H1 (cell line): ENCODE data around the gene TCF4. TPM values are rescaled to one million over a fixed set of nuclear protein-coding genes. Genes with fewer than 3 reads are reported as not detected.

Experiments used
- CTCF ChIA-PET: fragments of 300-600 bp; sonication (Branson Sonifier 250); formaldehyde crosslinking; loops from one replicate; lab custom pipeline; 2021; ENCODE audit not compliant: partially characterized antibody; lab: Charles Lee
- POLR2A ChIA-PET: fragments of 300-600 bp; sonication (Branson Sonifier 250); formaldehyde crosslinking; loops from one replicate; lab custom pipeline; 2021; ENCODE audit warnings: inconsistent platforms; ENCODE audit not compliant: partially characterized antibody; lab: Charles Lee
- DNase-seq, 2 experiments: peaks; one replicate each; pipeline versions ENCODE4 v3.0.0 to v3.0.0-alpha.2; 2010 to 2022; ENCODE audit warnings: low spot score in 2 of 2, low read depth in 1 of 2, mixed read lengths in 1 of 2
- FAIRE-seq: peaks from 2 replicates; lab custom pipeline; 2011; peaks lifted over from hg19 to GRCh38; lab: Jason Lieb, UNC
- H2AFZ ChIP-seq: 2 replicates; pipeline ENCODE4 v1.8.1; 2012; ENCODE audit warnings: low read length, inconsistent platforms
- H2AK5ac ChIP-seq: 2 replicates; pipeline ENCODE4 v1.6.1; 2013; ENCODE audit warnings: low read depth, low read length
- H2BK120ac ChIP-seq: replicated peaks from 2 replicates; pipeline ENCODE3; 2013; ENCODE audit warnings: low read depth, low read length, inconsistent platforms
- H2BK12ac ChIP-seq: 2 replicates; pipeline ENCODE4 v1.6.1; 2013; ENCODE audit warnings: low read depth, low read length
- H2BK15ac ChIP-seq: 2 replicates; pipeline ENCODE4 v1.6.1; 2013; ENCODE audit warnings: low read length
- H2BK20ac ChIP-seq: 2 replicates; pipeline ENCODE4 v1.6.1; 2013; ENCODE audit warnings: low read length
- H2BK5ac ChIP-seq: 2 replicates; pipeline ENCODE4 v1.6.1; 2013; ENCODE audit warnings: low read depth, low read length
- H3K14ac ChIP-seq: 2 replicates; pipeline ENCODE4 v1.6.1; 2013; ENCODE audit warnings: inconsistent platforms; ENCODE audit not compliant: insufficient read length
- H3K18ac ChIP-seq: 2 replicates; pipeline ENCODE4 v1.6.1; 2013; ENCODE audit warnings: low read length; ENCODE audit errors: extremely low read depth
- H3K23ac ChIP-seq: 2 replicates; pipeline ENCODE4 v1.6.1; 2013; ENCODE audit warnings: inconsistent platforms; ENCODE audit not compliant: insufficient read length
- H3K23me2 ChIP-seq: 2 replicates; pipeline ENCODE4 v1.6.1; 2013; ENCODE audit warnings: low read depth, low read length
- H3K27ac ChIP-seq: 2 replicates; pipeline ENCODE4 v1.6.1; 2011; ENCODE audit warnings: low read depth, low read length, inconsistent platforms
- H3K27me3 ChIP-seq, 4 experiments: replicated peaks in 1 of 4; 1 replicate in 1 of 4; 2 replicates in 3 of 4; pipeline versions ENCODE4 v1.6.1 to v1.8.1; 2011 to 2013; ENCODE audit warnings: low read length in 3 of 4, mild to moderate bottlenecking in 3 of 4, inconsistent platforms in 2 of 4, mixed read lengths in 2 of 4, moderate library complexity in 1 of 4; ENCODE audit not compliant: control insufficient read depth in 3 of 4, insufficient read depth in 3 of 4; ENCODE audit errors: extremely low read depth in 1 of 4
- H3K36me3 ChIP-seq, 4 experiments: 2 replicates each; pipeline versions ENCODE4 v1.6.1 to v1.8.1; 2011 to 2013; ENCODE audit warnings: mild to moderate bottlenecking in 4 of 4, low read length in 3 of 4, moderate library complexity in 2 of 4, control low read depth in 1 of 4, inconsistent platforms in 1 of 4; ENCODE audit not compliant: insufficient read depth in 4 of 4, control insufficient read depth in 2 of 4
- H3K4ac ChIP-seq: replicated peaks from 2 replicates; pipeline ENCODE3; 2013; ENCODE audit warnings: low read length, low read depth, mixed read lengths, inconsistent platforms; ENCODE audit not compliant: insufficient read length
- H3K4me1 ChIP-seq, 4 experiments: replicated peaks in 1 of 4; 1 replicate in 1 of 4; 2 replicates in 3 of 4; pipeline versions ENCODE4 v1.6.1 to v1.8.1; 2011 to 2013; ENCODE audit warnings: low read length in 3 of 4, inconsistent platforms in 2 of 4, mixed read lengths in 1 of 4; ENCODE audit not compliant: insufficient read depth in 4 of 4, control insufficient read depth in 3 of 4
- H3K4me2 ChIP-seq, 2 experiments: 2 replicates each; pipeline versions ENCODE4 v1.6.1 to v1.8.1; 2011 to 2013; ENCODE audit warnings: low read depth in 2 of 2, low read length in 2 of 2, control low read depth in 1 of 2, inconsistent platforms in 1 of 2, mild to moderate bottlenecking in 1 of 2; ENCODE audit not compliant: insufficient read depth in 1 of 2
- H3K4me3 ChIP-seq, 4 experiments: fragments of 200-600, 300-600 bp in 1 of 4; sonication (generic), shearing (Covaris generic), sonication (Bioruptor Twin) in 1 of 4; 2 replicates each; pipeline versions ENCODE4 v1.5.1 to v1.8.1; 2011 to 2016; ENCODE audit warnings: low read length in 4 of 4, low read depth in 3 of 4, control low read depth in 2 of 4, inconsistent platforms in 2 of 4, mild to moderate bottlenecking in 2 of 4, mixed read lengths in 1 of 4, moderate library complexity in 1 of 4; ENCODE audit not compliant: insufficient read depth in 2 of 4; ENCODE audit errors: extremely low read depth in 1 of 4
- H3K56ac ChIP-seq: replicated peaks from 2 replicates; pipeline ENCODE3; 2013; ENCODE audit warnings: low read depth, mild to moderate bottlenecking, mixed read lengths, low read length, inconsistent platforms; ENCODE audit not compliant: insufficient read length
- H3K79me1 ChIP-seq: 2 replicates; pipeline ENCODE4 v1.6.1; 2013; ENCODE audit warnings: low read depth, low read length, control low read depth
- H3K79me2 ChIP-seq, 2 experiments: 2 replicates each; pipeline versions ENCODE4 v1.6.1 to v1.8.1; 2012 to 2013; ENCODE audit warnings: low read length in 2 of 2, mild to moderate bottlenecking in 2 of 2, inconsistent platforms in 1 of 2; ENCODE audit not compliant: insufficient read depth in 2 of 2, control insufficient read depth in 1 of 2
- H3K9ac ChIP-seq, 4 experiments: replicated peaks in 1 of 4; 1 replicate in 1 of 4; 2 replicates in 3 of 4; pipeline versions ENCODE4 v1.6.1 to v1.8.1; 2011 to 2013; ENCODE audit warnings: low read depth in 3 of 4, low read length in 3 of 4, control low read depth in 2 of 4, mild to moderate bottlenecking in 2 of 4, moderate library complexity in 2 of 4, inconsistent platforms in 1 of 4; ENCODE audit errors: extremely low read depth in 1 of 4
- H3K9me3 ChIP-seq, 2 experiments: 2 replicates each; pipeline versions ENCODE4 v1.6.1 to v1.8.1; 2012 to 2013; ENCODE audit warnings: mild to moderate bottlenecking in 2 of 2, moderate library complexity in 2 of 2, control low read depth in 1 of 2, inconsistent platforms in 1 of 2, low read depth in 1 of 2, low read length in 1 of 2, mixed read lengths in 1 of 2; ENCODE audit not compliant: insufficient read depth in 2 of 2
- H4K20me1 ChIP-seq, 2 experiments: replicated peaks in 1 of 2; 2 replicates each; pipeline versions ENCODE3 to v1.8.1; 2011 to 2013; ENCODE audit warnings: inconsistent platforms in 2 of 2, low read length in 2 of 2, mild to moderate bottlenecking in 1 of 2; ENCODE audit not compliant: insufficient read depth in 2 of 2, control insufficient read depth in 1 of 2
- H4K5ac ChIP-seq: 2 replicates; pipeline ENCODE4 v1.6.1; 2013; ENCODE audit warnings: low read length, low read depth, mixed read lengths, inconsistent platforms; ENCODE audit not compliant: insufficient read length
- H4K8ac ChIP-seq: 2 replicates; pipeline ENCODE4 v1.8.0; 2013; ENCODE audit warnings: mild to moderate bottlenecking, moderate library complexity, low read length, inconsistent platforms; ENCODE audit not compliant: insufficient read depth; ENCODE audit errors: extremely low read depth
- H4K91ac ChIP-seq: replicated peaks from 2 replicates; pipeline ENCODE3; 2013; ENCODE audit warnings: low read length, mixed read lengths, inconsistent platforms; ENCODE audit not compliant: insufficient read length
- ATF3 ChIP-seq: IDR thresholded peaks from 2 replicates; pipeline ENCODE4 v1.6.1; 2011; ENCODE audit warnings: low read depth, mild to moderate bottlenecking, low read length; ENCODE audit not compliant: insufficient read depth
- BACH1 ChIP-seq: IDR thresholded peaks from 2 replicates; pipeline ENCODE4 v1.6.1; 2012; ENCODE audit warnings: low read length, improper control_type of control experiment
- BCL11A ChIP-seq, 2 experiments: IDR thresholded peaks; one replicate each; pipeline ENCODE4 v1.6.1; 2011; ENCODE audit warnings: low read depth in 2 of 2, low read length in 2 of 2, mild to moderate bottlenecking in 2 of 2
- CBX8 ChIP-seq: fragments of 300-800, 300-1000 bp; sonication (generic); IDR thresholded peaks from 2 replicates; pipeline ENCODE4 v1.7.1; 2016; ENCODE audit warnings: low read depth, low read length, borderline replicate concordance
- EGR1 ChIP-seq: IDR thresholded peaks from 2 replicates; pipeline ENCODE4 v1.6.1; 2011; ENCODE audit warnings: low read depth, low read length, borderline replicate concordance
- GTF2F1 ChIP-seq: IDR thresholded peaks from 2 replicates; pipeline ENCODE4 v1.6.1; 2012; ENCODE audit warnings: low read depth, low read length, improper control_type of control experiment, borderline replicate concordance
- KDM4A ChIP-seq: IDR thresholded peaks from one replicate; pipeline ENCODE4 v1.7.1; 2012; ENCODE audit warnings: low read depth, mild to moderate bottlenecking, moderate library complexity, low read length, inconsistent platforms; ENCODE audit not compliant: severe bottlenecking
- MAFK ChIP-seq: IDR thresholded peaks from 2 replicates; pipeline ENCODE4 v1.6.1; 2012; ENCODE audit warnings: low read depth, mild to moderate bottlenecking, improper control_type of control experiment, low read length
- NANOG ChIP-seq: IDR thresholded peaks from 2 replicates; pipeline ENCODE4 v1.6.1; 2011; ENCODE audit warnings: low read length, low read depth, mild to moderate bottlenecking, inconsistent platforms; ENCODE audit not compliant: insufficient read depth, poor library complexity, severe bottlenecking
- POU5F1 ChIP-seq: IDR thresholded peaks from 2 replicates; pipeline ENCODE4 v1.6.1; 2011; ENCODE audit warnings: low read depth, mild to moderate bottlenecking, low read length, moderate library complexity
- RXRA ChIP-seq: IDR thresholded peaks from 2 replicates; pipeline ENCODE4 v1.6.1; 2011; ENCODE audit warnings: low read depth, mild to moderate bottlenecking, low read length, moderate library complexity; ENCODE audit not compliant: insufficient read depth
- SRF ChIP-seq: IDR thresholded peaks from 2 replicates; pipeline ENCODE4 v1.6.1; 2011; ENCODE audit warnings: mild to moderate bottlenecking, low read depth, low read length, moderate library complexity
- TAF1 ChIP-seq: IDR thresholded peaks from 2 replicates; pipeline ENCODE4 v1.6.1; 2011; ENCODE audit warnings: mild to moderate bottlenecking, low read depth, low read length
- TBP ChIP-seq: IDR thresholded peaks from 2 replicates; pipeline ENCODE4 v1.6.1; 2011; ENCODE audit warnings: low read depth, low read length, improper control_type of control experiment
- WGBS, 2 experiments: shearing (Covaris generic) in 1 of 2; methylation state at CpG; one replicate each; pipeline versions ENCODE4 v1.1.6 to v1.1.7; 2013 to 2015; ENCODE audit warnings: low lambda C conversion rate in 2 of 2, mixed read lengths in 2 of 2, inconsistent platforms in 1 of 2, low coverage in 1 of 2, missing lambda C conversion rate in 1 of 2; ENCODE audit not compliant: insufficient replicate concordance in 2 of 2, insufficient coverage in 1 of 2, insufficient read length in 1 of 2; ENCODE audit errors: extremely low coverage in 1 of 2, missing lambda C conversion rate in 1 of 2; 5-methylcytosine and 5-hydroxymethylcytosine counted together
- polyA plus RNA-seq, 7 experiments: library from polyadenylated mRNA; depleted of rRNA in 3 of 7; stranded (reverse) in 5 of 7; unstranded in 2 of 7; fragments of >200 nt in 5 of 7; fragments of 200-250 nt in 2 of 7; gene quantifications; 1 replicate in 5 of 7; 2 replicates in 1 of 7; 4 replicates in 1 of 7; pipeline versions ENCODE4 v1.2.1 to v1.2.3, GENCODE V29; 2011 to 2013; ENCODE audit warnings: missing spikeins in 2 of 7, mixed read lengths in 2 of 7
- total RNA-seq: library from RNA; stranded (reverse); fragmentation: NEBNext Ultra II Directional; extraction: Animal tissue kit (Norgen Biotek cat#: 25700); gene quantifications from 2 replicates; pipeline ENCODE4 v1.2.1, GENCODE V29; 2021

Gene TCF4
- total and polyA plus RNA-seq, 2 of the 8 experiments (the other 6 are each of a cell fraction or from before 2014, with no cell fraction given), result 59.3 to 118 TPM

DNA sequence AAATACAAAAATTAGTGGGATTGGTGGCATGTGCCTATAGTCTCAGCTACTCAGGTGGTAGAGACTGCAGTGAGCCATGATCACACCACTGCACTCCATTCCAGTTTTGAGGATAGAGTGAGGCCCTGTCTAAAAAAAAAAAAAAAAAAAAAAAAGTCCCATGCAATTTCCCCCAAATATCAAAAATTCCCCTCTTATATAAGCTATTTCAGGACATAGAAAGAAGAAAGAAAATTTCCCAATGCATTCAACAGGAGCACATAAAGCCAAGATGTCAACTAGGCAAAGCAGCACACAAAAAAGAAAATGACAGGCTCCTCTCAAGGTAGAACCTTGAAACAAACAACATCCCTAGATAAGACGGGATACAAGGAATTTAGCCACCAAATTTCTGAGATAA lies 213.3 kb downstream of the TCF4 start:
- POLR2A ChIA-PET, result no interaction called here
- H4K5ac ChIP-seq, result no peak overlapping the region
- TF ChIP-seq KDM4A (no peak), POU5F1 (no peak), BACH1 (no peak), TBP (no peak), EGR1 (no peak), MAFK (no peak), BCL11A (IDR thresholded peaks at IDR 0.05; ENCODE audit: low read depth in 2 of 2, low read length in 2 of 2) (no peak), CBX8 (no peak), TAF1 (no peak), RXRA (no peak), GTF2F1 (no peak), NANOG (no peak), SRF (no peak), ATF3 (no peak)
- no peak overlapping the region for H2BK120ac ChIP-seq
- peaks cover 0 to 2% (median 0%) of the 10 kb centered on the region in 4 experiments; a peak in 3 of 8 replicates for H3K36me3 ChIP-seq
- H2BK5ac ChIP-seq, result no peak overlapping the region
- 91% methylated on average over 1 of the region's 1 CpG; no CpG with 5 or more reads in 1 of the 2 experiments for WGBS, 2 experiments
- no peak overlapping the region for H2AFZ ChIP-seq
- no peak overlapping the region for H2BK12ac ChIP-seq
- H3K27me3 ChIP-seq, result peaks cover 0 to 1% (median 0%) of the 10 kb centered on the region in 4 experiments; a peak in 1 of 7 replicates
- H3K23ac ChIP-seq, result no peak overlapping the region
- no peak overlapping the region for H3K4ac ChIP-seq
- no peak overlapping the region for H3K56ac ChIP-seq
- no peaks in the 10 kb centered on the region for H3K4me1 ChIP-seq
- no peak overlapping the region for H3K9ac ChIP-seq
- DNase-seq (no peak), FAIRE-seq (no peak)
- no peak overlapping the region for H3K27ac ChIP-seq
- no peak overlapping the region for H2BK20ac ChIP-seq
- H3K4me2 ChIP-seq, result no peak overlapping the region
- H3K79me2 ChIP-seq, result peaks cover 0 to 77% of the 10 kb centered on the region in 2 experiments; a peak in 2 of 4 replicates
- no peaks in the 10 kb centered on the region; the same call in 1 of the 2 replicates for H3K79me1 ChIP-seq
- no peak overlapping the region for H4K8ac ChIP-seq
- no peak overlapping the region for H3K18ac ChIP-seq
- no peak overlapping the region for H4K91ac ChIP-seq
- no peak overlapping the region for H2AK5ac ChIP-seq
- CTCF ChIA-PET, result interaction anchor here (0.6 kb wide), 1 partner anchor 10 kb away, joined by 6 read pairs; no protein-coding TSS in a partner anchor
- peaks cover 0 to 1% of the 10 kb centered on the region in 2 experiments for H4K20me1 ChIP-seq
- H3K9me3 ChIP-seq, result peaks cover 5 to 7% of the 10 kb centered on the region in 2 experiments; a peak in 1 of 4 replicates
- H3K23me2 ChIP-seq, result no peaks in the 10 kb centered on the region
- no peak overlapping the region for H2BK15ac ChIP-seq
- no peak overlapping the region for H3K4me3 ChIP-seq
- H3K14ac ChIP-seq, result no peak overlapping the region
